Lower lobe of right lung (tissue), 2 donors: ENCODE data around the gene FCRL3. TPM values are rescaled to one million over a fixed set of nuclear protein-coding genes. Genes with fewer than 3 reads are reported as not detected.

Source experiments
- ATAC-seq, 2 donors: fragments of 200-7000 bp; cut with Tn5 transposase; one replicate each; pipeline ENCODE4 v1.9.1; 2020 to 2022; ENCODE audit warnings: mild to moderate bottlenecking in 2 of 2, moderate library complexity in 2 of 2
- DNase-seq: peaks from one replicate; pipeline ENCODE4 v3.0.0-alpha.2; 2020
- H3K27ac ChIP-seq: fragments of 200-600 bp; one replicate; pipeline ENCODE4 v1.8.0; 2022
- H3K27me3 ChIP-seq: fragments of 200-600 bp; one replicate; pipeline ENCODE4 v1.8.0; 2022; ENCODE audit warnings: low read depth
- H3K36me3 ChIP-seq: fragments of 200-600 bp; one replicate; pipeline ENCODE4 v1.8.0; 2022; ENCODE audit warnings: mild to moderate bottlenecking
- H3K4me1 ChIP-seq: fragments of 200-600 bp; one replicate; pipeline ENCODE4 v1.8.0; 2022
- H3K4me3 ChIP-seq: fragments of 200-600 bp; one replicate; pipeline ENCODE4 v1.8.0; 2022; ENCODE audit warnings: mild to moderate bottlenecking
- H3K9me3 ChIP-seq: fragments of 200-600 bp; one replicate; pipeline ENCODE4 v1.8.0; 2022
- CTCF ChIP-seq: fragments of 200-600 bp; IDR thresholded peaks from one replicate; pipeline ENCODE4 v1.8.0; 2022; ENCODE audit warnings: antibody characterized with exemption, mild to moderate bottlenecking
- intact Hi-C: fragments of 100-400 bp; cut with DNase I; formaldehyde crosslinking; loops from one replicate; pipeline ENCODE4 v1.11.0; 2022
- total RNA-seq: library from RNA; stranded (reverse); fragmentation: NEBNext Ultra II Directional; extraction: Animal tissue kit (Norgen Biotek cat#: 25700); gene quantifications from one replicate; pipeline ENCODE4 v1.2.1, GENCODE V29; 2021
- donor health status: DM: no; HTN: yes; CAD: no; lungs with severe emphysema.

FCRL3 gene
- total RNA-seq, 1 donor from 2014 or later, result 1.2 TPM

DNA sequence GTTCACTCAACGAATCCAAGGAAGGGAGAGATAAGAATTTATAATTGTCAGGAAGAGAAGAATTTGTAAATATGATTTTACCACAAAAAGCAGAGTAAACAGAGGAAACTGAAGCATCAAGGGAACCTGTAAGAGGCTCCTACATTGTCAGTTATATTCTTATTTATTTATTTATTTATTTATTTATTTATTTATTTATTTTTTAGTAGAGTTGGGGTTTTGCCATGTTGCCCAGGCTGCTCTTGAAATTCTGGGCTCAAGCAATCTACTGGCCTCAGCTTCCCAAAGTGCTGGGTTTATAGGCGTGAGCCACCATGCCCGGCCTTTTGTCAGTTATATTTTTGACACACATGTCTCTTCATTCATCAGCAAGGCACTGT is 47.1 kb downstream of the FCRL3 start:
- Histone ChIP-seq H3K36me3 (no peaks in the 10 kb centered on the region), H3K4me1 (no peaks in the 10 kb centered on the region), H3K4me3 (no peak overlapping the region), H3K9me3 (no peaks in the 10 kb centered on the region), H3K27me3 (no peaks in the 10 kb centered on the region), H3K27ac (no peak overlapping the region)
- DNase-seq (no peak), ATAC-seq (no peak)
- TF ChIP-seq CTCF, result no peak
- intact Hi-C loops, result no loop called here

GRCh38 chr1:157652859-157653493 is 47.6 kb downstream of the FCRL3 start:
- intact Hi-C loops, result no loop called here
- H3K36me3 ChIP-seq, result no peaks in the 10 kb centered on the region
- ATAC-seq, result peak; percentile 57 to 72

DNA sequence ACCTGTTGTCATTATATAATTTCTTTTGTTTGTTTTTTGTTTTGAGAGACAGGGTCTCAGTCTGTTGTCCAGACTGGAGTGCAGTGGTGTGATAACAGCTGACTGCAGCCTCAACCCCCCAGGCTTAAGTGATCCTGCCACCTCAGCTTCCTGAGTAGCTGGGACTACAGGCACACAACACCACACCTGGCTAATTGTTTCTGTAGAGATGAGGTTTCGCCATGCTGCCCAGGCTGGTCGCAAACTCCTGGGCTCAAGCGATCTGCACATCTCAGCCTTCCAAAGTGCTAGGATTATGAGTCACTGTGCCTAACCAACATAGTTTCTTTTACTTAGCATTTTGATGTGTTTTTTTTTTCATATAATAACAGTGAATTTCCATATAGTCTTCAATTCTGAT is 52.3 kb downstream of the FCRL3 start:
- no peaks in the 10 kb centered on the region for H3K27me3 ChIP-seq
- H3K9me3 ChIP-seq, result no peaks in the 10 kb centered on the region
- no peaks in the 10 kb centered on the region for H3K4me1 ChIP-seq
- ATAC-seq (no peak), DNase-seq (no peak)
- no peaks in the 10 kb centered on the region for H3K36me3 ChIP-seq
- intact Hi-C loops, result no loop called here
- no peak for TF ChIP-seq CTCF
- H3K4me3 ChIP-seq, result no peak overlapping the region
- no peak overlapping the region for H3K27ac ChIP-seq

More at GRCh38 chr1:157652859-157653493, 47.6 kb downstream of the FCRL3 start:
- no peak for TF ChIP-seq CTCF
- Histone ChIP-seq H3K4me1 (no peaks in the 10 kb centered on the region), H3K9me3 (no peaks in the 10 kb centered on the region), H3K4me3 (no peak overlapping the region), H3K27me3 (no peaks in the 10 kb centered on the region), H3K27ac (no peak overlapping the region)
- no peak for DNase-seq

DNA sequence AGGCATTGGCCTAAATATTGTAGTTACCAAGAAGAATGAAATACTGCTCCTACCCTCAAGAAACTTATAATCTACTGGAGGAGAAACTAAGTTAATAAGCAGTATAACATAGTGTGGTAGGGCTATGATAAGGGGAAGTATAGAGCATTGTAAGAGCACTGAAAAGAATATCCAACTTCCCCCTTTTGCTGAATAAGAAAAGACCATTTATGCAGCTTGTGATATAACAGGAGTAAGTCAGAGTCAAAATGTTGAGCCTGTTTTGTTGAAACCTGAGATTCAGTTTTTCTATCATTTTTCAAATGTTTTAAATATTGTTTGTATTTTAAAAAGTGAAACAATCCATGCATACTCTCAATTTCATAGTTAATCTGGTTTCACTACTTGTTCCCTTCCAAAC is 54.4 kb downstream of the FCRL3 start:
- DNase-seq, result no peak
- TF ChIP-seq CTCF, result no peak
- Histone ChIP-seq H3K4me1 (no peaks in the 10 kb centered on the region), H3K9me3 (no peaks in the 10 kb centered on the region), H3K27ac (no peak overlapping the region), H3K36me3 (no peaks in the 10 kb centered on the region), H3K27me3 (no peaks in the 10 kb centered on the region), H3K4me3 (no peak overlapping the region)
- ATAC-seq, result no peak
- intact Hi-C loops, result no loop called here

DNA sequence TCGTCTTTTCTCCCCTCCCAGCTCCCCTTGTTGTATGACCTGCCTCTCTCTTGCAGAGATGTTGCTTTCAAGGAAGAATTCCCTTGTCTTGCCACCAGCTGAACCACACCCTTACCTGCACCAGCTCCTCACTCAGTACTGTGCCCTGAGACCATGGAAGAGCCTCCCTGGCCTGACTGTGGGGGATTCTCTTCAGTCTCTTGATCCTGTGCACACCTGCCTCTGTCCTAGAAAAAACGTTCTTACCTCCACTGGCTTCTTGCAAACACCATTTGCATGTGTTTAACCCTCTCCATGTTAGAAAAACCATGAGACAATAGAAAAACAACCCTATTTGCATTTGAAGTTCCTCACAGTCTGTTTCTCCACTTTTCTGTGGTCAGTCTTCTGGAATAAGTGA is 59.4 kb downstream of the FCRL3 start:
- intact Hi-C loops, result no loop called here
- Histone ChIP-seq H3K4me3 (no peak overlapping the region), H3K27ac (no peak overlapping the region), H3K27me3 (no peaks in the 10 kb centered on the region), H3K4me1 (no peaks in the 10 kb centered on the region), H3K36me3 (no peaks in the 10 kb centered on the region), H3K9me3 (no peaks in the 10 kb centered on the region)
- DNase-seq, result no peak
- TF ChIP-seq CTCF, result no peak
- no peak for ATAC-seq
